Activated T-cell treated with anti-CD3 and anti-CD28 coated beads for 1 hour (primary cell): ENCODE data around the gene AGAP5.
"Not testable (repeated sequence)": the region's sequence is repeated elsewhere in the genome, so short reads cannot be mapped to it uniquely, and the experiment has no call there.

Experiments used
- DNase-seq: peaks from one replicate; pipeline ENCODE4 v3.0.0-alpha.2; 2020; ENCODE audit warnings: low read depth

AGAP5 gene

DNA sequence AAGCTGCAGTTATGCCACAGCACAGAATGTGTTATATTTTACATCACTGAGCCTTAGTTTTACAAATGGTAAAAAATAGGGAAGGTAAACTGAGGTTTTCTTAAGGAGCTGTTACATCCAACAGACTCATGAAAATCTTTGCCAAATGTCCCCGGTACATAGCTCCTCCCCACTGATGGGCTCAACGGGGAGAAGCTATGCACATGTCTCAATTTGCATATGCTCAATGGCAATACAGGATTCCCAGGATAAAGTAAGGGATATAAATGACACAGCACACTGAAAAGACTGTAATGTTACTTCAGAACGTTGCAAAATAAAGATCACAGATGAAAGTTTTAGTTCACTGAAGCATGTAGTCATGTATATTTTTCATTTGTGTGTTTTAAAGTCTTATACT, 16.6 kb upstream of the AGAP5 start:
- DNase-seq = not testable (repeated sequence)

GRCh38 chr10:73713912-73714311, 16.0 kb upstream of the AGAP5 start:
- DNase-seq = not testable (repeated sequence)

DNA sequence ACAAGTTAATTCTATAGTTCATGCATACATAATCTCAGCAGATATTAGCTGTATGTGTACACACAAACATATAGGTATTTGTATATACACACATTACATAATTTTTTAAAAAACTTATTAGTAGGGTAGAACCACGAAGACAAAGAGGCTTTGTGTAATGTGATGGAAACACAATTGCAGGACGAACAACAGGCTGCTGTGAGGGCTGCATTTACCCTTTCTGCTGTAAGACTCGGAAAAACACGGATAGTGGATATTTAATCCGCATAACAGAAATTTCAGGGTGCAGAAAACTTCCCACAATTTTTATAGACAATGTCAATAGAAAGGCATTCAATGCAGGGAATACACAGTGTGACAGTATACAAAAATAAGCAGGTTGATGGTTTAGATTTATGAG, 13.8 kb upstream of the AGAP5 start:
- not testable (repeated sequence) for DNase-seq

- DNase-seq = not testable (repeated sequence)
These were observed 10.2 kb upstream of the AGAP5 start for GRCh38 chr10:73708122-73708521.

DNA sequence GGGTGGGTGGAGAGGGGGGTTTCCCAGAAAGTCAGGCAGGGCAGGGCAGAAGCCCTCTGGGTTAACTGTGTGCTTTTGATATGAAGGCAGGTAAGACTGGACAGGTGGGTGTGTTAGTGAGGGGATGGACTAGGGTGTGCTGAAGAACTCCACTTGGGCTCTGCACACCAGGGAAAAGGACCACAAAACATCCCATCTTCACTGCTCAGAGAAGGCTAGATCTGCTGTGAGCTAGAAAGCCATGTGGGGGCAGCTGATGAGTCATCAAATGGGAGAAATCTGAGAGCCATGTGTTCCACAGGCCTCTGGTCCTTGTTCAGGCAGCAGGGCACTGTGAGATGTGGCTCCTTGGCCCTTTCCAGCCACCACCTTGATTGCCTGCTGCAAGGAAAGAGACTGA, 9.7 kb upstream of the AGAP5 start:
- DNase-seq = not testable (repeated sequence)

GRCh38 chr10:73706488-73706887, 8.6 kb upstream of the AGAP5 start:
- DNase-seq = not testable (repeated sequence)

DNA sequence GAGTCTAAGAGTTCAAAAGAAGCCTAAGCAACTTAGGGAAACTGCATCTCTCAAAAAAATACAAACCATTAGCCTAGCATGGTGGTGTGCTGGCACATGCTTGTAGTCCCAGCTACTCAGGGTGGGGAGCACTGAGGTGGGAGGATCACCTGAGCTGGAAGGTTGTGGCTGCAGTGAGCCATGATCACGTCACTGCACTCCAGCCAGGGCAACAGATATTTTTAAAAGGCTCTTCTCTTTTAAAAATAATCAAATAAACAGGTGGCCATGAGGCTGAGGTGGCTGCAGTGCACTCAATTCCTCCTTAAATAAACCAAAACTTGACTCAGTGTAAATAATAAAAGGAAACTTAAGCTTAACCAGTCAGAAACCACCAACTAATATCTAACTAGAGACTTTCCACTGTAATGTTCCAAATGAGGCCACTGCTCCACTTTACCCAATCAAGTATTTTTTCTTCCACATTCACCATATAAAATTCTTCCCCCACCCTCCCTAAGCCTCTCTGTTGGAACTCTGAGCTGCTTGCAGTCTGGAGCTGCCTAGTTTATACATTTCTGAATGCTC, 7.7 kb upstream of the AGAP5 start:
- DNase-seq = not testable (repeated sequence)

- DNase-seq = not testable (repeated sequence)
These were observed 6.0 kb upstream of the AGAP5 start for GRCh38 chr10:73703924-73704323.

- DNase-seq = not testable (repeated sequence)
These were observed 910 bp upstream of the AGAP5 start for GRCh38 chr10:73698819-73699218.

GRCh38 chr10:73695302-73695701, 2.6 kb downstream of the AGAP5 start:
- not testable (repeated sequence) for DNase-seq

DNA sequence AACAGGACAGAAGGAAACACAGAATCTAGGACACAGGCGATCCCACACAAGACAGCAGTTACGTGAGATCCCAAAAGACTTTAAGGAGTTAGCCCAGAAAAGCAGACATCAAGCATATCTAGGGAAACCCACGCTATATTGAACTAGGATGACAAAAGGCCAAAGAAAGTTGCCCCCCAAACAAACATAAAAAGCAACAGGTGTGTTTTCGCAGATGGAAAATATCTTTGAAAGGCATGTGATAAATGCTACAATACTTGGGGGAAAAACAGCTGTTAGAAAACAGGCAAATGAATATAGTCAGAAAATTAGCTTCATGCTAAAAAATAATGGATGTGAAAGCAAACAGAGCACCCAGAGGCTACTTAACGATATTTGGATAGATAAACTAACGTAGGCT, 7.2 kb downstream of the AGAP5 start:
- DNase-seq = not testable (repeated sequence)

GRCh38 chr10:73689596-73689995, 8.3 kb downstream of the AGAP5 start:
- DNase-seq = not testable (repeated sequence)

GRCh38 chr10:73687641-73688040, 10.3 kb downstream of the AGAP5 start:
- DNase-seq = not testable (repeated sequence)

DNA sequence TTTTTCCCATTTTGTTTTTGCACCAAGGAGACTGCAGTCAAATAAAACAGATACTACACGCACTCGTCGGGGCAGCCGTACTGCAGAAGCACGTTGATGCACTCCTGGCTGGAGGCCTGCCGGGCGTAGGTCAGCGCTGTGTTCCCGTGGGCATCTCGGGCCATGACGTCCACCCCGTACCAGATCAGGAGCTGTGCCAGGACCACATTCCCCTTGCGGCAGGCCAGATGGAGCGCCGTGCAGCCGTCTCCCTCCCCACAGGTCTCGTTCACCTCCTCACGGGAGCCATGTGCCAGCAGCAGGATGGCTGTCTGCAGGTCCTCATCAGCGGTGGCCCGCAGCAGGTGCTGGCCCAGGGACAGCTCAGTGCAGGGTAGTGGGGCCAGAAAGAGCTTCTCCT, 23.4 kb downstream of the AGAP5 start:
- not testable (repeated sequence) for DNase-seq

DNA sequence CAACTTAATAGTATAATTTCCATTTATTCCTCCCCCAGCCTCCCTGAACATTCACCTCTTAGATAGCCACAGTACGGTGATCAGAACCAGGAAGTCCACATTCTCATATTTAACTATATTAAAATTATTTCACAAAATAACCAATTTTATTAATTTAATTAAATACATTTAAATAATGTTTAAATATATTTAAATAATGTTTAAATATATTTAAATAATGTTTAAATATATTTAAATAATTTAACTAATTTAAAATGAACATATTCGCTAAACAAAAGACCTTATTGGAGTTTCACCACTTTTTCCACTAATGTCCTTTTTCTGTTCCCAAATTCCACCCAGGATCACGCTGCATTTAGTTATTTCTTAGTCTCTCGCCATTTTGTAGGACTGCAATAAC, 29.5 kb downstream of the AGAP5 start:
- not testable (repeated sequence) for DNase-seq

- DNase-seq = not testable (repeated sequence)
These were observed 31.6 kb downstream of the AGAP5 start for GRCh38 chr10:73666153-73666809.

GRCh38 chr10:73665581-73665980, 32.3 kb downstream of the AGAP5 start:
- not testable (repeated sequence) for DNase-seq

- not testable (repeated sequence) for DNase-seq
These were observed 33.5 kb downstream of the AGAP5 start for GRCh38 chr10:73664156-73665040.

- not testable (repeated sequence) for DNase-seq
These were observed 34.3 kb downstream of the AGAP5 start for GRCh38 chr10:73663621-73664020.

DNA sequence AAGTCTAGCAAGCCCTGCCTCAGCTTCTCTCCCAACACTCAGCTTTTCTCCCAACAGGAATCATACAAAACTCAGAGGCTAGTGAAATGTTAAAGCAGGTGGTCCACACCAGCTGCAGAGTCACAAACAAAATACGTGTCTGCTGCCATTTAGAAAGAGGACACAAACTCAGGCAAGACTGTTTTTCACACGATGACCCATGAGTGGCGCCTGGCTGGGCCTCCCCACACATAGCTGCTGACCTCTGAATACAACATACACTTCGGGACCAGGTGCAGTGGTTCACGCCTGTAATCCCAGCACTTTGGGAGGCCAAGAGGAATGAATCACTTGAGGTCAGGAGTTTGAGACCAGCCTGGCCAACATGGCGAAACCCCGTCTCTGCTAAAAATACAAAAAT, 35.2 kb downstream of the AGAP5 start:
- not testable (repeated sequence) for DNase-seq

DNA sequence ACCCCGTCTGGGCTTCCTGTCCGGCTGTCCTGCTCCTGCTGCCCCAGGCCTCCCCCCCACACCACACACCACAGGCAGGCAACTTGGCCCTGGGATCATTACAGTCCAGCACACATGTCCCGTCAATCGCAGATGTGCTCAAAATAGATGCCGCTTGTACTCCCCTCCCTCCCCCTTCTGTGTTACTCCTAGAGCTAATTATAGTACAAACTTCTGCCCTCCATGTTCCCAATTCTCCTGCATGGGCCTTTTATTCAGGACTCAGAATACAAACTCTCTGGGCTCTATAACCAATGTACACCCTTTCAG, 42.0 kb downstream of the AGAP5 start, which contains the start of gene SYNPO2L:
Gene SYNPO2L, minus strand, starts transcription at position 40 of the 309 bp plus-strand sequence. CDS start 107 bp downstream, outside the sequence.
- DNase-seq = no peak

- DNase-seq = no peak
These were observed 42.5 kb downstream of the AGAP5 start for GRCh38 chr10:73655257-73655989.
